GM12878 (cell line): ENCODE results near the gene TUNAR. TPM values are rescaled to one million over a fixed set of nuclear protein-coding genes. Genes with fewer than 3 reads are reported as not detected.

ENCODE experiments used
- ATAC-seq: fragments of 200-7000 bp; cut with Tn5 transposase; 3 replicates; pipeline ENCODE4 v1.9.1; 2020; ENCODE audit warnings: mild to moderate bottlenecking, moderate library complexity
- BruUV-seq: library from RNA; stranded (reverse); fragments of 400-500 nt; replicated peaks from 2 replicates; lab custom pipeline; 2021; lab: Mats Ljungman, UMichigan
- CTCF ChIA-PET: fragments of 300-600 bp; sonication (Branson Sonifier 250); formaldehyde crosslinking; extraction: SDS; loops from one replicate; lab custom pipeline; 2021; ENCODE audit warnings: inconsistent platforms; lab: Yijun Ruan, JAX
- POLR2A ChIA-PET: fragments of 350-600 bp; formaldehyde crosslinking; extraction: SDS; loops from one replicate; lab custom pipeline; 2021; ENCODE audit warnings: inconsistent platforms; lab: Charles Lee
- RAD21 ChIA-PET: fragments of 300-600 bp; sonication (Branson Sonifier 250); formaldehyde crosslinking; loops from one replicate; lab custom pipeline; 2023; ENCODE audit warnings: antibody characterized with exemption; ENCODE audit not compliant: unreplicated experiment; lab: Charles Lee
- SMC1A ChIA-PET: fragments of 300-600 bp; sonication (Branson Sonifier 250); formaldehyde crosslinking; loops from one replicate; lab custom pipeline; 2023; ENCODE audit not compliant: unreplicated experiment, uncharacterized antibody; lab: Charles Lee
- DNase-seq: peaks from one replicate; pipeline ENCODE4 v3.0.0-alpha.2; 2011; ENCODE audit warnings: low read depth, low spot score
- FAIRE-seq: peaks from 3 replicates; lab custom pipeline; 2011; peaks lifted over from hg19 to GRCh38; lab: Jason Lieb, UNC
- H2AFZ ChIP-seq: 2 replicates; pipeline ENCODE4 v1.6.0; 2011; ENCODE audit warnings: low read depth, low read length, control low read depth; ENCODE audit not compliant: control insufficient read depth
- H3K27ac ChIP-seq: 2 replicates; pipeline ENCODE4 v1.5.1; 2011; ENCODE audit warnings: control low read depth; ENCODE audit not compliant: control insufficient read depth, insufficient read depth
- H3K27me3 ChIP-seq, 2 experiments: replicated peaks in 1 of 2; 2 replicates each; pipeline versions ENCODE4 v1.6.0 to v1.6.1; 2011; ENCODE audit warnings: low read length in 1 of 2; ENCODE audit not compliant: control insufficient read depth in 2 of 2, insufficient read depth in 2 of 2
- H3K36me3 ChIP-seq, 2 experiments: 2 replicates each; pipeline ENCODE4 v1.5.1; 2011; ENCODE audit warnings: low read length in 1 of 2; ENCODE audit not compliant: control insufficient read depth in 2 of 2, insufficient read depth in 2 of 2
- H3K4me1 ChIP-seq: 2 replicates; pipeline ENCODE4 v1.6.1; 2011; ENCODE audit warnings: mild to moderate bottlenecking, low read length, moderate library complexity, mixed read lengths; ENCODE audit not compliant: control insufficient read depth, insufficient read depth
- H3K4me2 ChIP-seq: 2 replicates; pipeline ENCODE4 v1.6.0; 2011; ENCODE audit warnings: control low read depth; ENCODE audit not compliant: control insufficient read depth, insufficient read depth
- H3K4me3 ChIP-seq: fragments of 200-600 bp; sonication (generic); 2 replicates; pipeline ENCODE4 v1.5.1; 2016
- H3K79me2 ChIP-seq: 2 replicates; pipeline ENCODE4 v1.6.0; 2011; ENCODE audit warnings: low read length; ENCODE audit not compliant: control insufficient read depth, insufficient read depth
- H3K9ac ChIP-seq: 2 replicates; pipeline ENCODE4 v1.8.0; 2011; ENCODE audit warnings: low read length, control low read depth, mixed read lengths; ENCODE audit not compliant: control insufficient read depth, insufficient read depth
- H3K9me3 ChIP-seq: replicated peaks from 3 replicates; pipeline ENCODE4 v1.5.1; 2011; ENCODE audit warnings: mild to moderate bottlenecking, low read length; ENCODE audit not compliant: control insufficient read depth, insufficient read depth
- H4K20me1 ChIP-seq: 2 replicates; pipeline ENCODE4 v1.6.0; 2011; ENCODE audit not compliant: control insufficient read depth, insufficient read depth
- BACH1 ChIP-seq: fragments of 450-650 bp; IDR thresholded peaks from 2 replicates; pipeline ENCODE4 v1.6.1; 2017; ENCODE audit warnings: mild to moderate bottlenecking, borderline replicate concordance
- BHLHE40 ChIP-seq, 2 experiments: fragments of 450-650 bp in 1 of 2; IDR thresholded peaks; 2 replicates each; pipeline ENCODE4 v1.6.1; 2011 to 2017; ENCODE audit warnings: low read depth in 2 of 2, borderline replicate concordance in 1 of 2, improper control_type of control experiment in 1 of 2, low read length in 1 of 2, mild to moderate bottlenecking in 1 of 2
- BMI1 ChIP-seq: fragments of 450-650 bp; IDR thresholded peaks from 2 replicates; pipeline ENCODE4 v1.6.1; 2016; ENCODE audit warnings: mild to moderate bottlenecking, moderate library complexity, borderline replicate concordance
- BRCA1 ChIP-seq: IDR thresholded peaks from 2 replicates; pipeline ENCODE4 v1.6.1; 2011; ENCODE audit warnings: low read depth, low read length, improper control_type of control experiment
- ESRRA ChIP-seq: IDR thresholded peaks from 2 replicates; pipeline ENCODE4 v1.6.1; 2012; ENCODE audit warnings: mild to moderate bottlenecking, low read length, improper control_type of control experiment
- LARP7 ChIP-seq: fragments of 450-650 bp; IDR thresholded peaks from 2 replicates; pipeline ENCODE4 v1.6.1; 2017; ENCODE audit warnings: mild to moderate bottlenecking
- NFIC ChIP-seq: IDR thresholded peaks from 2 replicates; pipeline ENCODE4 v1.6.1; 2012; ENCODE audit warnings: low read depth, mild to moderate bottlenecking, inconsistent platforms, low read length, moderate library complexity
- NFXL1 ChIP-seq: fragments of 450-650 bp; IDR thresholded peaks from 2 replicates; pipeline ENCODE4 v1.6.1; 2017; ENCODE audit warnings: antibody characterized with exemption, mild to moderate bottlenecking, borderline replicate concordance
- NFYA ChIP-seq: IDR thresholded peaks from 2 replicates; pipeline ENCODE4 v1.6.1; 2011; ENCODE audit warnings: low read depth, mild to moderate bottlenecking, low read length, improper control_type of control experiment, borderline replicate concordance
- POLR2A ChIP-seq: IDR thresholded peaks from 2 replicates; pipeline ENCODE4 v1.6.1; 2011; ENCODE audit warnings: low read depth, mild to moderate bottlenecking, low read length
- RB1 ChIP-seq: fragments of 450-650 bp; formaldehyde crosslinking; IDR thresholded peaks from 2 replicates; pipeline ENCODE4 v1.6.1; 2017; ENCODE audit warnings: mild to moderate bottlenecking, borderline replicate concordance
- RBBP5 ChIP-seq: fragments of 200-600 bp; sonication (generic); conservative IDR thresholded peaks from 2 replicates; pipeline ENCODE4 v1.6.1; 2016
- SIN3A ChIP-seq: IDR thresholded peaks from 2 replicates; pipeline ENCODE4 v1.6.1; 2012; ENCODE audit warnings: low read depth, low read length, improper control_type of control experiment
- SPI1 ChIP-seq: IDR thresholded peaks from 2 replicates; pipeline ENCODE4 v1.6.1; 2011; ENCODE audit warnings: low read depth, mild to moderate bottlenecking, low read length, moderate library complexity, borderline replicate concordance; ENCODE audit not compliant: insufficient read depth
- SUPT20H ChIP-seq: IDR thresholded peaks from 2 replicates; pipeline ENCODE4 v1.6.1; 2011; ENCODE audit warnings: low read depth, mild to moderate bottlenecking, low read length, moderate library complexity, borderline replicate concordance; ENCODE audit not compliant: control insufficient read depth
- SUZ12 ChIP-seq: fragments of 200-600 bp; sonication (generic); IDR thresholded peaks from one replicate; pipeline ENCODE4 v1.6.1; 2018; ENCODE audit warnings: antibody characterized with exemption, mild to moderate bottlenecking; ENCODE audit not compliant: unreplicated experiment
- TAF1 ChIP-seq: IDR thresholded peaks from 2 replicates; pipeline ENCODE4 v1.6.1; 2011; ENCODE audit warnings: mild to moderate bottlenecking, low read depth, low read length, borderline replicate concordance
- WGBS: methylation state at CpG from one replicate; pipeline ENCODE4 v1.1.6; 2016; ENCODE audit warnings: low lambda C conversion rate; ENCODE audit not compliant: insufficient replicate concordance, insufficient coverage; ENCODE audit errors: missing lambda C conversion rate; 5-methylcytosine and 5-hydroxymethylcytosine counted together
- in situ Hi-C: fragments of 300-500 bp; cut with MboI; formaldehyde crosslinking; loops from 9 replicates; pipeline ENCODE4 v1.14.3; 2018; ENCODE audit warnings: mixed read lengths
- intact Hi-C: fragments of 100-400 bp; cut with micrococcal nuclease; formaldehyde crosslinking; loops from one replicate; pipeline ENCODE4 v1.14.2; 2022; ENCODE audit not compliant: unreplicated experiment
- polyA plus RNA-seq, 11 experiments: library from polyadenylated mRNA; depleted of rRNA in 4 of 11; unstranded in 6 of 11; stranded (reverse) in 5 of 11; fragments of >200 nt; fragmentation: Nextera tagmentation in 4 of 11; fragmentation: Illumina TruSeq in 1 of 11; extraction: Ambion mirVana in 4 of 11; extraction: Trizol in 1 of 11; gene quantifications; 1 replicate in 1 of 11; 2 replicates in 10 of 11; pipeline versions ENCODE4 v1.2.1 to v1.2.3, GENCODE V29; 2011 to 2016; ENCODE audit warnings: inconsistent platforms in 2 of 11, missing spikeins in 2 of 11, low read depth in 1 of 11
- total RNA-seq, 4 experiments: library from RNA; depleted of rRNA in 3 of 4; stranded (reverse); fragments of >200 nt in 3 of 4; fragmentation: Illumina TruSeq in 1 of 4; extraction: Trizol in 1 of 4; gene quantifications; 2 replicates each; pipeline versions ENCODE4 v1.2.1 to v1.2.3, GENCODE V29; 2013 to 2021
- TF ChIP-seq, protein P1 (sequence below): fragments of 450-650 bp; IDR thresholded peaks from 2 replicates; pipeline ENCODE4 v1.6.1; 2017; ENCODE audit warnings: low read depth, mild to moderate bottlenecking, moderate library complexity
- TF ChIP-seq, protein P2 (sequence below): fragments of 450-650 bp; IDR thresholded peaks from 2 replicates; pipeline ENCODE4 v1.6.1; 2018; ENCODE audit warnings: mild to moderate bottlenecking, low read depth, moderate library complexity; ENCODE audit not compliant: partially characterized antibody
- TF ChIP-seq, protein P3 (sequence below): IDR thresholded peaks from 2 replicates; pipeline ENCODE4 v1.6.1; 2012; ENCODE audit warnings: low read depth, low read length, improper control_type of control experiment

Gene TUNAR
- total and polyA plus RNA-seq, 10 of the 15 experiments (the other 5 are each of a cell fraction or from before 2014, with no cell fraction given): 0.02 TPM; not detected in 9

DNA sequence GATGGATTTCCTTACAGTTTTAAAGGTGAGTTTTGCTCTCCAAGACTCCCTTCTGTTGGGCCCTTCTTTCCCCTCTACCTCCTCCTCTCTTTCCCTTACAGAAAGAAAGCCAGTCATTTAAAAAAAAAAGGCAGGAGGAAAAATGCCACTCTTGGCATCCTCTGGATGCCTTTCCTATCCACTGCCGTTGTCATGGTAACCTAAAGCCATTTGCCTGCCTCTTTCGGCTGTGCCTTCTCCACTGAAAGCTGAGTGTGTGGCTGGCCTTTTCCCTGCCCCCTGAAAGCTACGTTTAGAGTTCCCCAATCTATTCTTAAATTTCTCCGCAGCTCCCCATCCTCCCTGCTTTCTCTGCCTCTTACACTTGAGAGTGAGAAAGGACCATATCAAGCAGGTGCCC is 67.1 kb downstream of the TUNAR start (continued):
- TF ChIP-seq SPI1 (no peak), NFIC (no peak), SUZ12 (no peak), POLR2A (no peak), BMI1 (no peak), NFXL1 (no peak), BHLHE40 (IDR thresholded peaks at IDR 0.05; ENCODE audit: borderline replicate concordance in 1 of 2, low read depth in 2 of 2, low read length in 1 of 2) (no peak), LARP7 (no peak)

DNA sequence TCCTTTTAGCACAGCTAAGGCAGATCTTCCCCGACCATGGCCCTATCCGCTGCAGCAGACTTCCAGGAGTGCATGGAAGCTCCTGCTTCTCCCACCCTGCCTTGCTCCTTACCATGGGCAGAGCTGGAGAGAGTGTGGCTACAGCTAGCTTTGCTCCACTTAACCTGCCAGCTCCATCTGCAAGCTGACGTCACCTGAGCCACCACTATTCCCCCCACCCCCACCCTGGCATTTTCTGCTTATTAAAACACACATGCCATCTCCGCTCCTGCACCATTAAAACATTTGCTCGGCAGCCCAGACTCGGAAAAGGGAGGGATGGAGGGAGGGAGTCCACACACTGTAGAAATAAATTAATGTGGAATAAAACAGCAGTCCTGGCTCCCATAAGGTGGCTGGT is 67.8 kb downstream of the TUNAR start:
- intact Hi-C loops (no loop called here), in situ Hi-C loops (no loop called here)
- ATAC-seq (no peak), FAIRE-seq (no peak), DNase-seq (no peak)
- no peak overlapping the region for H3K9ac ChIP-seq
- ChIA-PET RAD21 (no interaction called here), CTCF (interaction anchor here (1.0 kb wide), 1 partner anchor 49 kb away, joined by 3 read pairs; no protein-coding TSS in a partner anchor), POLR2A (no interaction called here), SMC1A (no interaction called here)
- no peak overlapping the region for H3K27ac ChIP-seq
- no peaks in the 10 kb centered on the region for H3K4me1 ChIP-seq
- no peaks in the 10 kb centered on the region for H3K36me3 ChIP-seq
- no peaks in the 10 kb centered on the region for H3K27me3 ChIP-seq
- TF ChIP-seq BHLHE40 (IDR thresholded peaks at IDR 0.05; ENCODE audit: borderline replicate concordance in 1 of 2, low read depth in 2 of 2, low read length in 1 of 2) (no peak), ESRRA (no peak), TAF1 (no peak), SIN3A (no peak), RB1 (no peak), BRCA1 (no peak), SUPT20H (no peak), NFYA (no peak), BACH1 (no peak), RBBP5 (no peak)
- TF ChIP-seq, protein P1, sequence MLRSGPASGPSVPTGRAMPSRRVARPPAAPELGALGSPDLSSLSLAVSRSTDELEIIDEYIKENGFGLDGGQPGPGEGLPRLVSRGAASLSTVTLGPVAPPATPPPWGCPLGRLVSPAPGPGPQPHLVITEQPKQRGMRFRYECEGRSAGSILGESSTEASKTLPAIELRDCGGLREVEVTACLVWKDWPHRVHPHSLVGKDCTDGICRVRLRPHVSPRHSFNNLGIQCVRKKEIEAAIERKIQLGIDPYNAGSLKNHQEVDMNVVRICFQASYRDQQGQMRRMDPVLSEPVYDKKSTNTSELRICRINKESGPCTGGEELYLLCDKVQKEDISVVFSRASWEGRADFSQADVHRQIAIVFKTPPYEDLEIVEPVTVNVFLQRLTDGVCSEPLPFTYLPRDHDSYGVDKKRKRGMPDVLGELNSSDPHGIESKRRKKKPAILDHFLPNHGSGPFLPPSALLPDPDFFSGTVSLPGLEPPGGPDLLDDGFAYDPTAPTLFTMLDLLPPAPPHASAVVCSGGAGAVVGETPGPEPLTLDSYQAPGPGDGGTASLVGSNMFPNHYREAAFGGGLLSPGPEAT: no peak
- TF ChIP-seq, protein P2, sequence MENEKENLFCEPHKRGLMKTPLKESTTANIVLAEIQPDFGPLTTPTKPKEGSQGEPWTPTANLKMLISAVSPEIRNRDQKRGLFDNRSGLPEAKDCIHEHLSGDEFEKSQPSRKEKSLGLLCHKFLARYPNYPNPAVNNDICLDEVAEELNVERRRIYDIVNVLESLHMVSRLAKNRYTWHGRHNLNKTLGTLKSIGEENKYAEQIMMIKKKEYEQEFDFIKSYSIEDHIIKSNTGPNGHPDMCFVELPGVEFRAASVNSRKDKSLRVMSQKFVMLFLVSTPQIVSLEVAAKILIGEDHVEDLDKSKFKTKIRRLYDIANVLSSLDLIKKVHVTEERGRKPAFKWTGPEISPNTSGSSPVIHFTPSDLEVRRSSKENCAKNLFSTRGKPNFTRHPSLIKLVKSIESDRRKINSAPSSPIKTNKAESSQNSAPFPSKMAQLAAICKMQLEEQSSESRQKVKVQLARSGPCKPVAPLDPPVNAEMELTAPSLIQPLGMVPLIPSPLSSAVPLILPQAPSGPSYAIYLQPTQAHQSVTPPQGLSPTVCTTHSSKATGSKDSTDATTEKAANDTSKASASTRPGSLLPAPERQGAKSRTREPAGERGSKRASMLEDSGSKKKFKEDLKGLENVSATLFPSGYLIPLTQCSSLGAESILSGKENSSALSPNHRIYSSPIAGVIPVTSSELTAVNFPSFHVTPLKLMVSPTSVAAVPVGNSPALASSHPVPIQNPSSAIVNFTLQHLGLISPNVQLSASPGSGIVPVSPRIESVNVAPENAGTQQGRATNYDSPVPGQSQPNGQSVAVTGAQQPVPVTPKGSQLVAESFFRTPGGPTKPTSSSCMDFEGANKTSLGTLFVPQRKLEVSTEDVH: no peak
- TF ChIP-seq, protein P3, sequence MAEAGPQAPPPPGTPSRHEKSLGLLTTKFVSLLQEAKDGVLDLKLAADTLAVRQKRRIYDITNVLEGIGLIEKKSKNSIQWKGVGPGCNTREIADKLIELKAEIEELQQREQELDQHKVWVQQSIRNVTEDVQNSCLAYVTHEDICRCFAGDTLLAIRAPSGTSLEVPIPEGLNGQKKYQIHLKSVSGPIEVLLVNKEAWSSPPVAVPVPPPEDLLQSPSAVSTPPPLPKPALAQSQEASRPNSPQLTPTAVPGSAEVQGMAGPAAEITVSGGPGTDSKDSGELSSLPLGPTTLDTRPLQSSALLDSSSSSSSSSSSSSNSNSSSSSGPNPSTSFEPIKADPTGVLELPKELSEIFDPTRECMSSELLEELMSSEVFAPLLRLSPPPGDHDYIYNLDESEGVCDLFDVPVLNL: no peak
- H3K4me3 ChIP-seq: no peak overlapping the region
- 0% methylated on average over 6 of the region's 6 CpGs for WGBS
- no peak overlapping the region for H3K4me2 ChIP-seq
- no peaks in the 10 kb centered on the region for H4K20me1 ChIP-seq
- no peaks in the 10 kb centered on the region; the same call in 2 of the 3 replicates for H3K9me3 ChIP-seq
- no TSS peak for BruUV-seq
- no peaks in the 10 kb centered on the region for H3K79me2 ChIP-seq
- H2AFZ ChIP-seq: no peak overlapping the region
